ENCODE measurements around the gene SLC39A1.

DNA sequence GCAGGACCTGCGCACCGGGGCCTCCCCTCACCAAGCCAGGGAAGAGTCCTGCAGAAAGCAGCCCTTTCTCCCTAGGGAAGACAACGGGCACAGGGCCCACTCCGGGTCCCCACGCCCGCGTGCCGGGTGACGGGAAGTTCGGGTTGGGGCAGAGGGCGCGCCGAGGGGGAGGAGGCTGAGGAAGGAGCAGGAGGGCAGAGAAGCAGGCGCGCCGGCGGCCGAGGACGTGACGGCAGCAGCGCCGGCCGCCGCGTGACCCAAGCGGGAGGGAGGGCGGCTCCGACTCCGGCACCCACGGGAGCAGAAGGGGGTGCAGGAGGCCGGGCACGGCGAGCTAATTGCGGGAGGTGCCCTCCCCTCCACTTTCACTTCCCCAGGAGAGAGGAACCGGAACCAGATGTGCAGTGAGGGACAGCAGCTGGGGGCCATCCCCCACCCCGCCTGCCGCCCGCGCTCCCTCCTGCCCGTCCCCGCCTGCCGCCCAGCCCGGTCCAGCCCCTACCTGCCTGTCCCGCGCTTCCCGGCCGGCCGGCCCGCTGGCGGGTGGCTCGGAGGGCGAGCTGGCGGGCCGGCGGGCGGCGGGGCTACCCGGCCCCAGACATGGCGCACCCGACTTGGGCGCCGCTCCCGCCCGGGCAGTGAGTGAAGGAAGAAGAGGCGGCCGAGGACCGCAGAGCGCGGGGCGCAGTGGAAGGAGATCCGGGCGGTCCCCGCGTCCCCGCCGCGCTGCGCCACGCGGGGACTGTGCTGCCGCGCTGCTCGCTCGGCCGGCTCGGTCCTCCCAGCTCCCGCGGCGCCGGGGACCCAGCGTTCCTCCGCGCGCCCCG, 17.3 kb downstream of the SLC39A1 start:
- TF ChIP-seq, protein P1, sequence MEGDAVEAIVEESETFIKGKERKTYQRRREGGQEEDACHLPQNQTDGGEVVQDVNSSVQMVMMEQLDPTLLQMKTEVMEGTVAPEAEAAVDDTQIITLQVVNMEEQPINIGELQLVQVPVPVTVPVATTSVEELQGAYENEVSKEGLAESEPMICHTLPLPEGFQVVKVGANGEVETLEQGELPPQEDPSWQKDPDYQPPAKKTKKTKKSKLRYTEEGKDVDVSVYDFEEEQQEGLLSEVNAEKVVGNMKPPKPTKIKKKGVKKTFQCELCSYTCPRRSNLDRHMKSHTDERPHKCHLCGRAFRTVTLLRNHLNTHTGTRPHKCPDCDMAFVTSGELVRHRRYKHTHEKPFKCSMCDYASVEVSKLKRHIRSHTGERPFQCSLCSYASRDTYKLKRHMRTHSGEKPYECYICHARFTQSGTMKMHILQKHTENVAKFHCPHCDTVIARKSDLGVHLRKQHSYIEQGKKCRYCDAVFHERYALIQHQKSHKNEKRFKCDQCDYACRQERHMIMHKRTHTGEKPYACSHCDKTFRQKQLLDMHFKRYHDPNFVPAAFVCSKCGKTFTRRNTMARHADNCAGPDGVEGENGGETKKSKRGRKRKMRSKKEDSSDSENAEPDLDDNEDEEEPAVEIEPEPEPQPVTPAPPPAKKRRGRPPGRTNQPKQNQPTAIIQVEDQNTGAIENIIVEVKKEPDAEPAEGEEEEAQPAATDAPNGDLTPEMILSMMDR (IDR thresholded peaks at IDR 0.05; ENCODE audit: extremely low read depth in 1 of 2, insufficient read depth in 1 of 2, low read depth in 1 of 2, low read length in 2 of 2): no peak
- TF ChIP-seq POLR2AphosphoS5 (IDR thresholded peaks at IDR 0.05; ENCODE audit: insufficient read depth, low read depth, low read length) (peak; percentile 57), EZH2 (IDR thresholded peaks at IDR 0.05; ENCODE audit: borderline replicate concordance, low read depth, low read length, severe bottlenecking) (no peak), MYC (IDR thresholded peaks at IDR 0.05; ENCODE audit: low read depth, low read length) (peak; percentile 6), POLR2A (IDR thresholded peaks at IDR 0.05; ENCODE audit: low read depth, low read length) (peak; percentile 69), JUN (IDR thresholded peaks at IDR 0.05; ENCODE audit: borderline replicate concordance, insufficient read depth, insufficient read length, low read depth) (no peak)
- TF ChIP-seq, protein P2, sequence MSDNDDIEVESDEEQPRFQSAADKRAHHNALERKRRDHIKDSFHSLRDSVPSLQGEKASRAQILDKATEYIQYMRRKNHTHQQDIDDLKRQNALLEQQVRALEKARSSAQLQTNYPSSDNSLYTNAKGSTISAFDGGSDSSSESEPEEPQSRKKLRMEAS (IDR thresholded peaks at IDR 0.05; ENCODE audit: insufficient read depth, insufficient read length): peak; percentile 26
